WI38 (cell line): ENCODE measurements around the gene CTDSPL.

Experiments
- H3K4me3 ChIP-seq: 2 replicates; pipeline ENCODE4 v1.5.1; 2011; ENCODE audit warnings: low read depth, mild to moderate bottlenecking, control low read depth, low read length
- TF ChIP-seq, protein P1 (sequence below): IDR thresholded peaks from 2 replicates; pipeline ENCODE4 v1.5.1; 2012; ENCODE audit warnings: low read depth, mild to moderate bottlenecking, control low read depth, low read length

CTDSPL gene

DNA sequence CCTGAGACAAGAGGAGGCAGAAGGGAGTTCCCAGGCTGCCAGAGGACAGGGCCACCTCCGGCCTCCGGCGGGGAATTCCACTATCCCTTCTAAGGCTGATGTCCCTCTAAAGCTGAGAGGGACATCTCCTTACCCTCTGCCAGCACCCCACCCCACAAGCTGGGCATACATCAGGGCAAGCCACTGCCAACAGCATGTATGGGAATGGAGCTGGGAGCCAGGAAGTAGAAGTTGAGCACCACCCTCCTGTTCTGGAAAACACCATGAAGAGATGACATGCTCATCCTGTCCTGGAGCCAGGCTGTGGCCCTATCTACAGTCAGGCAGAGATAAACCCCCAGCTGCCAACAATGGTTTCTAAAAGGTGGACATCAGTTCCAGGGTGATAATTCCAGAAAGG lies 160.6 kb downstream of the CTDSPL start:
- H3K4me3 ChIP-seq, result no peak overlapping the region
- TF ChIP-seq, protein P1, sequence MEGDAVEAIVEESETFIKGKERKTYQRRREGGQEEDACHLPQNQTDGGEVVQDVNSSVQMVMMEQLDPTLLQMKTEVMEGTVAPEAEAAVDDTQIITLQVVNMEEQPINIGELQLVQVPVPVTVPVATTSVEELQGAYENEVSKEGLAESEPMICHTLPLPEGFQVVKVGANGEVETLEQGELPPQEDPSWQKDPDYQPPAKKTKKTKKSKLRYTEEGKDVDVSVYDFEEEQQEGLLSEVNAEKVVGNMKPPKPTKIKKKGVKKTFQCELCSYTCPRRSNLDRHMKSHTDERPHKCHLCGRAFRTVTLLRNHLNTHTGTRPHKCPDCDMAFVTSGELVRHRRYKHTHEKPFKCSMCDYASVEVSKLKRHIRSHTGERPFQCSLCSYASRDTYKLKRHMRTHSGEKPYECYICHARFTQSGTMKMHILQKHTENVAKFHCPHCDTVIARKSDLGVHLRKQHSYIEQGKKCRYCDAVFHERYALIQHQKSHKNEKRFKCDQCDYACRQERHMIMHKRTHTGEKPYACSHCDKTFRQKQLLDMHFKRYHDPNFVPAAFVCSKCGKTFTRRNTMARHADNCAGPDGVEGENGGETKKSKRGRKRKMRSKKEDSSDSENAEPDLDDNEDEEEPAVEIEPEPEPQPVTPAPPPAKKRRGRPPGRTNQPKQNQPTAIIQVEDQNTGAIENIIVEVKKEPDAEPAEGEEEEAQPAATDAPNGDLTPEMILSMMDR, result no peak

DNA sequence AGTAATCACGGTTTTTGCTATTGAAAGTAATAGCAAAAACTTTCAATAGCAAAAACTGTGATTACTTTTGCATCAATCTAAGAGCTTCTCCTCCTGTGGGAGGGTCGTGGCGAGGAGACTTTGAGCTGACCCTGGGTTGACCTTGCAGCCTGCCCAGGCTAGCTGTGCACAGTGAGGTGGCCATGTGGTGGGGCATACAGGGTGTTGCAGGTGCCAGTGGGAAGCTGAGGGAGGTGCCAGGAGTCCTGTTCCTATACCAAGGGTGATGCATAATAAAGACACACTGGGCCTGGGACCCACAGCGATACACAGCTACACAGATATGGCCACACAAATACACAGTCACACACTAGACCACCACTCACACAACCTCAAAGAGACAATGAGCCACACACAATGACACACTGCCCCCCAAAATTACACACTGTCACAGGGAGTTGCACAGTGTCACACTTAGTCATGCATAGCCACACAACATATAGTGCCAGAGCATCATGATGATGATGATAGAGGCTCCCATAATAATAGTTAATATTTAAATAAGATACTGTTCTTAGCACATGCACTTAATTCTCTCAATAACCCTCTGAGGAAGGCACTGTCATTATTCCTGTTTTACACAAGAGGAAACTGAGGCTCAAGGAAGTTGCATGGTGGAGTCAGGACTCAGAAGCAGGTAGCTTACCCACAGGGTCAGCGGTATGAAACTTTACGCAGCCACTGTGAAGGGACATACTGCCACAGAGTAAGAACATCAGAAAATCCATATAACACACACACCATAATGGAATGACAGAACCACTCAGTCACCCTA lies 161.4 kb downstream of the CTDSPL start:
- TF ChIP-seq, protein P1, result no peak
- peak overlapping the region; percentile 76 for H3K4me3 ChIP-seq

DNA sequence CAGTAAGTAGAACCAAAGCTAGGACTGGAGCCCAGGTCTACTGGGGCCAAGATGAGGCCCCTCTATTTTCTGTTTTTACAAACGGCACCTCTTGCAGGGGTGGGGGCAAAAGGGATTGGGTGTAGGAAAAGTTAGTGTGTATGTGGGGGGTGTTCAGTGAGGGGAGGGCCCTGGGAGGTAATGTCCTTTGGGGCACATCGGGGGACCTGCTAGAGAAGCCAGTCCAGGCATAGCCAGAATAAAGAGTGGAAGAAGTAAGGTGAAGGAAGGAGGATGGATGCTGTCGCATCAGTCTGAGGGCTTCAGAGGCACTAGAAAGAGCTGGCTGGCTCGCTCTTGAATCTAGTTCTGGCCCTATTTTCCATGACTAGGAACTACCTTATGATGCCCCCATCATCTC lies 165.2 kb downstream of the CTDSPL start:
- H3K4me3 ChIP-seq, result no peak overlapping the region
- TF ChIP-seq, protein P1, result no peak

DNA sequence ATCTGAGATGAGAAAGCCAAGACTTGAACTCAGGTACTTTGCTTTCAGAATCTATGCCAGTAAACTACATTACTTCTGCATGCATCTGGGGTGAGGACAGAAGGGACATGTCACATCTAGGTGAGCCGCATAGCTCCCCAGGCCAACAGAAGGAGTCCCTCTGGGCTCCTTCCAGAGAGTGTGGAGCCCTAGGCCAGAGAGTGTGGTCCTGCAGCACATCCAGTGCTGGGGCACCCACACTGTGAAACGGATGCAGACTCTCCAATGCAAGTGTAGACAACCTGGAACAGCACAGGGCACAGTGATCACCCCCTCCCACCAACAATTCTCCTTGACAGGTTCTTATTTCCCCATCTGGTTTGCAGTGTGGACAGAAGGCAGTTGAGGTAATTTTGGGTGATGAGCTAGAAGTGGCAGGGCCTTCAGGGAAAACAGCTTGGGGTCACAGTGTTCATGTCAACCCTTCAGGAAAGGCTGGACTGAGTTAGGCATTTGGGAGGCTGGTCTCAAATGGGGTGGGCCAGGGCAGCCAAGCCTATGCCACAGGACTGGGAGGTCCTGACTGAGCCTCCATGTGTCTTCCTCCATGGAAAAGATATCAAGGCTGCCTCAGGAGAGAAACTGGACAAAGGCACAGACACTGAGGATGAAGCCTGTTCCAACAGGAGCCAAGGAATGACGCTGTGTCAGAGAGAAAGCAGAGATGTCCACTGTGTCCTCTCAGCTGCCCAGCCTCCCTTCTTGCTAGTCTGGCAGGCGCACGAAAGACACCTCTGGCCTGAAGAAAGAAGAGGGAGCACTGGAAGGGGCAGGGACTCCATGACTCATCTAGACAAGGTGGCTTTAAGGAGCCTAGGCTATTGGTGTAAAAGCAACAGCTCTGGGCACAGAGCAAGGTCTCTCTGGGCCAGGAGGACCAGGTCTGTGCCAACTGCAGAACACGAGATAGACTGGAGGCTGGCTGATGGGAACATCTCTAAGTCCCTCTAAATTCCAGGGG lies 166.1 kb downstream of the CTDSPL start:
- H3K4me3 ChIP-seq, result no peak overlapping the region

DNA sequence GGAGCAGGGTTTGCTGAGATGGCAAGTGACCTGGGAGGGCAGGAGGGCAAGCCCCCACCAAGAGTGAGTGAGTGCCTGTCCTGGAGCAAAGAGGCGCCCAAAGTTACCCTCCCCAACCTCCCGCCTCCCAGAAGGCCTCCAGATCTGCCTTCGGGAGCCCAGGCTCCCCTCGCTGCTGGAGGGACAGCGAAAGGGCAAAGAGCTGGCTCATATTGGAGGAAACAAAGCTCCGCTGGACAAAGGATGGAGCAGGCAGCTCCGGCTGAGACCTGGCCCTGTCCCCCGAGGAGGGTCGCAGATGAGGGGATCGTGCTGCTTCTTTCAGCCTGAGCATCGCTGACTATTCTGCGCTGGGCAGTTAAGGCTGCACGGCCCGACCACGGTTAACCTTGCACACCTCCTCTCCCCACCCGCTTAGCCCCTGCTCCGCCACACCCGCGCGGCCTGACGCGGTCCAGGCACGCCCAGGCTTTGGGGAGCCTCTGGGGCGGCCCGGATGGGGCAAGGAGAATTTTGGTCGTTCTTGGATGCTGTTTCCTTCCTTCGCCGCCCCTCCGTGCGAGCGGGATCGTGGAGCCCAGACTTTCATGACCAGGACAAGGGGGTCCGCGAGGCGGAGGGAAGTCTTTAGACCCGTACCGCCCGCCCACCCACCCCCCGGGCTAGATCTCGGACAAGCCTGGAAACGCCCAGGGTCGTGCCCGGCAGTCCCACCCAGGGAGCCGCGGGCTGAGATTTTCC lies 167.1 kb downstream of the CTDSPL start:
- TF ChIP-seq, protein P1, result no peak
- peak overlapping the region; percentile 68 for H3K4me3 ChIP-seq

More for the DNA sequence above, 166.1 kb downstream of the CTDSPL start:
- TF ChIP-seq, protein P1, result no peak

DNA sequence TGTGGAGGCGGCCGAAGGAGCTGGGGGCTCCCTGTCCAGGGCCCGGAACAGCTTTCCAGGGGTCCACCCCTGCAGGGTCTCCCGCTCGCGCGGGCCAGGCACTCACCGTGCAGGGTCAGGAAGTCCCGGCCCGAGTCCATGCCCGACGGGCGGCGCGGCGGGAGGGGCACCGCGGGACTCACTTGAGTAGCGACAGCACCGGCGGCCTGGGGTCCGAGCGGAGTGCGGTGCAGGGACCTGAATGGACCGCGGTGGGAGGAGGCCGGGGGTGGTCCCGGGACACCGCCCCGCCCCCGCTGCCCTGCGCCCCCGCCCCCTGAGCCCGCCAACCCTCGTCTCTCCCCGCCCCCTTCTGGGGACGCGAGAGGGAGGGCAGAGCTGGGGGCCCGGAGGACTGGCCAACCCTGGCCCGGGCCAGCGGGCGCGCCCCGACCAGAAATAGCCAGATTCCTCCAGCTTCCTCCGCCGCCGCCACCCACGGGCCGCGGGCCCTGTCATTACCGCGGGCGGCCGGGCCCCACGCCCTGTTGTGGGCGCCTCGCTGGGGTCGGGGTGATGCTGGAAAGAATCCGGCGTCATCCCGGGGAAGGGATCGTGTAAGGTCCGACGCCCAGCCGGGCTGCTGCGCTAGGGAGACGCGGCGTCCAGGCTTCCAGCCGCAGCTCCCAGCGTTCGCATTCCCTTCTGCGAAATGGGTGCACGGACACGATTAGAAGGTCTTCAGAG lies 167.9 kb downstream of the CTDSPL start, which contains the start of gene PLCD1:
Gene PLCD1, minus strand, starts transcription at position 243 of the 726 bp plus-strand sequence. Its CDS starts 103 bp downstream, at position 140.
- H3K4me3 ChIP-seq, result peak within 1 kb of the TSS; percentile 68
- TF ChIP-seq, protein P1, result no peak
